Activated CD8-positive, alpha-beta T cell treated with anti-CD3 and anti-CD28 coated beads for 36 hours (primary cell): Measurements from ENCODE around the gene NRG3. TPM values are rescaled to one million over a fixed set of nuclear protein-coding genes. Genes with fewer than 3 reads are reported as not detected.

Experiments used
- ATAC-seq: fragments of 200-7000 bp; cut with Tn5 transposase; one replicate; pipeline ENCODE4 v1.10.0; 2021; ENCODE audit warnings: mild to moderate bottlenecking, moderate library complexity
- CTCF ChIA-PET: fragments of 350-600 bp; sonication (Branson Sonifier 250); formaldehyde crosslinking; loops from one replicate; lab custom pipeline; 2021; ENCODE audit warnings: antibody characterized with exemption; lab: Charles Lee
- POLR2A ChIA-PET: fragments of 350-600 bp; sonication (Branson Sonifier 250); formaldehyde crosslinking; loops from one replicate; lab custom pipeline; 2021; ENCODE audit warnings: antibody characterized with exemption; lab: Charles Lee
- DNase-seq: peaks from one replicate; pipeline ENCODE4 v3.0.0-alpha.2; 2020
- H3K27ac Mint-ChIP-seq: one replicate; pipeline ENCODE4 v1.8.0; 2021; ENCODE audit warnings: mild to moderate bottlenecking, mixed read lengths
- H3K27me3 Mint-ChIP-seq: one replicate; pipeline ENCODE4 v1.8.0; 2021; ENCODE audit warnings: mixed read lengths
- H3K36me3 Mint-ChIP-seq: one replicate; pipeline ENCODE4 v1.8.0; 2021; ENCODE audit warnings: low read depth, mixed read lengths
- H3K4me1 Mint-ChIP-seq: one replicate; pipeline ENCODE4 v1.8.0; 2021; ENCODE audit warnings: low read depth, mixed read lengths
- H3K4me3 Mint-ChIP-seq: one replicate; pipeline ENCODE4 v1.8.0; 2021; ENCODE audit warnings: mild to moderate bottlenecking, moderate library complexity, mixed read lengths
- H3K9me3 Mint-ChIP-seq: one replicate; pipeline ENCODE4 v1.8.0; 2021; ENCODE audit warnings: mixed read lengths
- CTCF ChIP-seq: fragments of 200-600 bp; IDR thresholded peaks from one replicate; pipeline ENCODE4 v1.8.0; 2022; ENCODE audit warnings: antibody characterized with exemption, mild to moderate bottlenecking
- intact Hi-C: fragments of 100-400 bp; cut with micrococcal nuclease; formaldehyde crosslinking; loops from one replicate; pipeline ENCODE4 v1.10.0; 2022
- total RNA-seq, 2 experiments: library from RNA; stranded (reverse); gene quantifications; one replicate each; pipeline ENCODE4 v1.2.3, GENCODE V29; 2021

Gene NRG3
- total RNA-seq, 2 experiments from 2014 or later: not detected

DNA sequence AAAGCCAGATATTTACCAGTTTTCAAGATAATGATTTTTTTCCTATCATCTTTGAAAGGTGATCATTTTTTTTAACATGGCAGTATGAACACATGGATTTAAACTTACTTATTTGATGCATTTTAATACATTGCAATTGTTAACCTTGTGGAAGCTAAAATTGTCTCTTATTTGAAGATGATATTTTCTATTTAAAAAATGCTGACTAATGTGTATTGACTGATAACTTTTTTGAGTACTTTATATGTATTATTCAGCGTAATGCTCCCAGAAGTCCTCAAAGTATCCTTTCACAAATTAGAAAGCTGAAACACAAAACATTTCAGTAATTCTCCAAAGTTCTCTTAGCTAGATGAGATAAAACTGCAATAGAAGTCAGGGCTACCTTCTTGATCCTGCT lies 677.3 kb downstream of the NRG3 start:
- no peak for ATAC-seq
- intact Hi-C loops: no loop called here
- CTCF ChIA-PET: no interaction called here
- H3K36me3 Mint-ChIP-seq: no peaks in the 10 kb centered on the region
- POLR2A ChIA-PET: no interaction called here
- no peaks in the 10 kb centered on the region for H3K4me1 Mint-ChIP-seq
- peaks cover 4% of the 10 kb centered on the region for H3K9me3 Mint-ChIP-seq
- H3K4me3 Mint-ChIP-seq: no peak overlapping the region
- no peaks in the 10 kb centered on the region for H3K27me3 Mint-ChIP-seq
- H3K27ac Mint-ChIP-seq: no peak overlapping the region
- TF ChIP-seq CTCF: no peak
- DNase-seq: no peak

DNA sequence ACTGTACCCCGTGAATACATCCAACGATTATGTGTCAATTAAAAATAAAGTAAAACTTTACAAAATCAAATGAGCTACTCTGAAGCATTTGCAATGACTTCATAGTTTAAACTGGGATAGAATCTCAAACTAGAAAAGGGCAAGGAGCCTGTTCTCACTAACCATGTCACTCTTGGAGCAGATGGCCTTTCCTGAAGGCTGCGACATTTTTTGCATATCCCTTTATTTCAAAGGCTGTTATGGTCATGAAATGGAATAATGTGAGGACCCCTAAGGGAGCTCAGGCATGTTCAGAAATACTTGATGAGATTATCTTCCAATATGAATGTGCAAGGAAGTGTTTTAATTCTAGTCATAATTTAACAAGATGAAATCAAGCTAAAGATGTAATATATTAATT lies 679.4 kb downstream of the NRG3 start:
- intact Hi-C loops: no loop called here

DNA sequence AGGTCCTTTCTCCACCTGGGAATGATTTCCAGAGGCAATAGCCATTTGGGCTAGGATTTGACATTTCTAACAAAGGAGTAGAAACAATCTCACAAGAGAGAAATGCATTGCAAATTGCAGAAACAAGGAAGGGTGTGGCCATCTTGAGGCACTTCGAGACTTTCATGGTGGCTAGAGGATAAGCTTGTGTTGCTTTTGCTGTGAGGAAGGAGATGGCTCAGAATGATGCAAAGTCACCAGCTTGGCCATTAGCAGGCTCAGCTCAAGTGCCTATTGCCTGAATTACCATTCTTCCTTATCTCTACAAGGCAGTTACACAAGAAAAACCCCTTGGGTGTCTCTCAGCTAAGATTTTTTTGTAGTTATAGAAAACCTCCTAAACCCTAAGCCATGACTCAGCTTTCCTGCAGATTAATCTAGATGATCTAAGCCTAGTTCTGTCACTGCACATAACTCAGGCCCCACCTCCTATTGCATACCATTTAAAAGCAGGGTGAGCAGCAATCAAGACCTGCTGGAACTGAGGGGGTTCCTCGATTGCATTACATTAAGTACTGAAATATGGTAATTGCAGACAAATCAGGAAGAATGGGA lies 683.1 kb downstream of the NRG3 start:
- CTCF ChIA-PET: interaction anchor here (1.0 kb wide), 1 partner anchor 9 kb away, joined by 3 read pairs; no protein-coding TSS in a partner anchor
- no peaks in the 10 kb centered on the region for H3K36me3 Mint-ChIP-seq
- POLR2A ChIA-PET: no interaction called here
- DNase-seq (no peak), ATAC-seq (no peak)
- intact Hi-C loops: no loop called here
- H3K4me1 Mint-ChIP-seq: no peaks in the 10 kb centered on the region
- no peaks in the 10 kb centered on the region for H3K27me3 Mint-ChIP-seq
- peaks cover 3% of the 10 kb centered on the region for H3K9me3 Mint-ChIP-seq
- no peak overlapping the region for H3K4me3 Mint-ChIP-seq
- TF ChIP-seq CTCF: no peak
- H3K27ac Mint-ChIP-seq: no peak overlapping the region

More for the DNA sequence above, 679.4 kb downstream of the NRG3 start:
- ATAC-seq: no peak
- TF ChIP-seq CTCF: no peak
- peaks cover 7% of the 10 kb centered on the region for H3K9me3 Mint-ChIP-seq
- H3K27ac Mint-ChIP-seq: no peak overlapping the region
- no peaks in the 10 kb centered on the region for H3K4me1 Mint-ChIP-seq
- no peaks in the 10 kb centered on the region for H3K27me3 Mint-ChIP-seq
- ChIA-PET POLR2A (no interaction called here), CTCF (no interaction called here)
- no peak for DNase-seq
- H3K4me3 Mint-ChIP-seq: no peak overlapping the region
- H3K36me3 Mint-ChIP-seq: no peaks in the 10 kb centered on the region

DNA sequence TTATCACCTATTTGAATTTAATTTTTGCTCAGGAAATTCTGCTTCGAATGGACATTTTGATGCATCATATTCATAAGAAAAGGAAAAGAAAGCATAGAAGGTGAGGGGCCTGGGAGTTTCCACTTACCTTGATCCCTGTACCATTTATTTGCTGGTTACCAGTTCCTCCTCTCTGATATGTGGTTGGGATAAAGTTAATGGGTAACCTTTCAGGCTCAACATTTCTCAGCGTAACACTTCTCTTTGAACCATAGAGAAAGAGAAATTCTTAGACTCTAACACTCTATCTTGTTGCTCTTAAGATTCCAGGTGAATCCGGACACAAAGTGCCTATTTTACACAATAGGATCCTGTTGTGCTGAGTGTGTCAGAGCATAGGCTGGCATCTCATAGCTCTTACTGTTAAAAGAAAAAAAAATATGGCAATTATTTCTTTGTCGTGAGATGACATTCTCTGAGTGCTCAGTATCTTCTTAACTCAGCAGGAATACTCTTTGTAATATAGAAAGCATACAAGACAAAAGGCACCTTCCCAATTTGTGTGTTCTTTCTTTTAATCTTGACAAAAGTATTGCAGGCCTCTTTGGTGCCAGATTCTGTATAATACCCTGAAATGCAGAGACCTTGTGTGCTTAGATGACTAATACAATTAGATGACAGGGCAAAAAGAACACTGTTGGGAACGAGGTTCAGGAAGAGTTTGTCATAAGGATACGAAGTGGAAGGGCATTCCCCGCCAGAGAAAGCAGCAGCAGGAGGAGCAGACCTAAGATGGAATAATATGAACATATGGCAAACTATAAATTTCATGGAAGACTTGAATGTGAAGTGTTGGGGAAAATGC lies 689.6 kb downstream of the NRG3 start:
- CTCF ChIA-PET: no interaction called here
- intact Hi-C loops: no loop called here
- no peak overlapping the region for H3K4me3 Mint-ChIP-seq
- no peaks in the 10 kb centered on the region for H3K4me1 Mint-ChIP-seq
- H3K36me3 Mint-ChIP-seq: no peaks in the 10 kb centered on the region
- peaks cover 1% of the 10 kb centered on the region for H3K9me3 Mint-ChIP-seq
- no peak for DNase-seq
- TF ChIP-seq CTCF: no peak
- no peak for ATAC-seq
- no peak overlapping the region for H3K27ac Mint-ChIP-seq
- POLR2A ChIA-PET: no interaction called here
- H3K27me3 Mint-ChIP-seq: no peaks in the 10 kb centered on the region

DNA sequence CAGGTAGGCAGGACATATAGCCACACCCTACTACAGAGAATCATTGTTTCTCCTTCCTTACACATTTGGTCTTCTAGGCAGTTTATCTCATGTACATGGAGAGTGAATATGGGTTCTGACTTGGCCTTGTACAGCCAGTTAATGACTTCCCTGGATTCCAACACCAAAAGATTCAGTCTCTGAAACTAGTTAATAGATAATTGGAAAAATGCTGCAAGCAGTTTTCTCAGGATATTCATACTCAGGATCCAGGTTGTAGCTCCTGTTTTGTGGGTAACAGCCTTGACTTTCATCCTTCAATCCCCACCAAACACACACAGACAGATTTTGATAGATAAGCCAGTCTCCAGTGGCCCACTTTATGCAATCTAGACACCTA lies 690.2 kb downstream of the NRG3 start:
- H3K27me3 Mint-ChIP-seq: no peaks in the 10 kb centered on the region
- CTCF ChIA-PET: no interaction called here
- no peaks in the 10 kb centered on the region for H3K36me3 Mint-ChIP-seq
- intact Hi-C loops: no loop called here
- POLR2A ChIA-PET: no interaction called here
- peaks cover 2% of the 10 kb centered on the region for H3K9me3 Mint-ChIP-seq
- DNase-seq (no peak), ATAC-seq (no peak)
- H3K27ac Mint-ChIP-seq: no peak overlapping the region
- no peak for TF ChIP-seq CTCF
- H3K4me3 Mint-ChIP-seq: no peak overlapping the region
- no peaks in the 10 kb centered on the region for H3K4me1 Mint-ChIP-seq
